ENCODE results near the gene U2AF2.

GRCh38 chr19:55605207-55605636, 49.6 kb upstream of the U2AF2 start:
- TF ChIP-seq EP300 (IDR thresholded peaks at IDR 0.05) (no peak), CTCF (IDR thresholded peaks at IDR 0.05) (no peak), POLR2A (IDR thresholded peaks at IDR 0.05) (no peak)

Measured in ovary (tissue), 3 donors.